ENCODE measurements around the gene ASCL5.
"Not testable (repeated sequence)": the region's sequence is repeated elsewhere in the genome, so short reads cannot be mapped to it uniquely, and the experiment has no call there.

Gene ASCL5

GRCh38 chr1:201126832-201127754 is at the start of gene ASCL5:
ASCL5 (minus strand) TSS chr1:201127184; CDS start chr1:201115372, 11,812 bp downstream.
- DNase-seq = peak in 1 of 2 experiments; percentile 16

- no peak for DNase-seq
Measured at GRCh38 chr1:201175820-201176500, 49.0 kb upstream of the ASCL5 start.

- no peak for DNase-seq
Measured at GRCh38 chr1:201173736-201174135, 46.8 kb upstream of the ASCL5 start.

GRCh38 chr1:201172999-201173610 is 46.1 kb upstream of the ASCL5 start:
- no peak for DNase-seq

- no peak for DNase-seq
Measured at GRCh38 chr1:201172326-201172725, 45.3 kb upstream of the ASCL5 start.

- DNase-seq = peak; percentile 56 to 79
Measured at GRCh38 chr1:201171063-201172036, 44.4 kb upstream of the ASCL5 start.

GRCh38 chr1:201170533-201171062 is 43.6 kb upstream of the ASCL5 start:
- peak; percentile 61 to 86 for DNase-seq

GRCh38 chr1:201169971-201170532 is 43.1 kb upstream of the ASCL5 start:
- no peak for DNase-seq

- DNase-seq = no peak
Measured at GRCh38 chr1:201169203-201169602, 42.2 kb upstream of the ASCL5 start.

- DNase-seq = no peak
Measured at GRCh38 chr1:201167041-201167991, 40.3 kb upstream of the ASCL5 start.

- no peak for DNase-seq
Measured at GRCh38 chr1:201164645-201165044, 37.7 kb upstream of the ASCL5 start.

- no peak for DNase-seq
Measured at GRCh38 chr1:201163707-201164106, 36.7 kb upstream of the ASCL5 start.

- DNase-seq = not testable (repeated sequence)
Measured at GRCh38 chr1:201163036-201163435, 36.1 kb upstream of the ASCL5 start.

GRCh38 chr1:201157949-201158348 is 31.0 kb upstream of the ASCL5 start:
- DNase-seq = no peak

- no peak for DNase-seq
Measured at GRCh38 chr1:201156819-201157218, 29.8 kb upstream of the ASCL5 start.

GRCh38 chr1:201156346-201156745 is 29.4 kb upstream of the ASCL5 start:
- DNase-seq = no peak

GRCh38 chr1:201155354-201155753 is 28.4 kb upstream of the ASCL5 start:
- DNase-seq = no peak

- peak; percentile 64 to 95 for DNase-seq
Measured at GRCh38 chr1:201154389-201155165, 27.6 kb upstream of the ASCL5 start, which contains the start of gene TMEM9. TMEM9 (minus strand) TSS chr1:201154474; CDS start chr1:201153923, 551 bp downstream.
